ENCODE measurements around the gene RNF222.
A peak's percentile ranks its signal among the peaks of the same experiment; 100 is the strongest.

RNF222 gene

GRCh38 chr17:8417806-8418205, 20.2 kb upstream of the RNF222 start:
- POLR2A ChIA-PET, result no interaction called here
- TF ChIP-seq CTCF (IDR thresholded peaks at IDR 0.05; ENCODE audit: control extremely low read depth, extremely low read depth, low read depth, missing control alignments), result no peak
- no peak for DNase-seq (ENCODE audit: extremely low spot score)
- CTCF ChIA-PET, result interaction anchor here (1.0 to 3.3 kb wide), 3 partner anchors 8 to 328 kb away, joined by 3 to 9 read pairs (median 3); no protein-coding TSS in a partner anchor

- TF ChIP-seq CTCF (IDR thresholded peaks at IDR 0.05; ENCODE audit: control extremely low read depth, extremely low read depth, low read depth, missing control alignments), result no peak
- ChIA-PET CTCF (no interaction called here), POLR2A (no interaction called here)
- no peak for DNase-seq (ENCODE audit: extremely low spot score)
Measured at GRCh38 chr17:8413938-8414337, 16.3 kb upstream of the RNF222 start.

- TF ChIP-seq CTCF (IDR thresholded peaks at IDR 0.05; ENCODE audit: control extremely low read depth, extremely low read depth, low read depth, missing control alignments), result no peak
- DNase-seq (ENCODE audit: extremely low spot score), result no peak
- ChIA-PET POLR2A (no interaction called here), CTCF (no interaction called here)
Measured at GRCh38 chr17:8413328-8413727, 15.7 kb upstream of the RNF222 start.

- ChIA-PET CTCF (interaction anchor here (1.5 to 5.9 kb wide), 3 partner anchors 8 to 334 kb away, joined by 5 to 53 read pairs (median 26); no protein-coding TSS in a partner anchor), POLR2A (no interaction called here)
- DNase-seq (ENCODE audit: extremely low spot score), result no peak
- TF ChIP-seq CTCF (IDR thresholded peaks at IDR 0.05; ENCODE audit: control extremely low read depth, extremely low read depth, low read depth, missing control alignments), result no peak
Measured at GRCh38 chr17:8412089-8412488, 14.5 kb upstream of the RNF222 start.

- no peak for TF ChIP-seq CTCF (IDR thresholded peaks at IDR 0.05; ENCODE audit: control extremely low read depth, extremely low read depth, low read depth, missing control alignments)
- ChIA-PET CTCF (interaction anchor here (1.0 to 5.9 kb wide), 17 partner anchors 9 to 588 kb away, joined by 3 to 53 read pairs (median 5); partner anchors contain the start of genes KRABD2, MYH10 and NDEL1), POLR2A (no interaction called here)
- no peak for DNase-seq (ENCODE audit: extremely low spot score)
Measured at GRCh38 chr17:8410883-8411238, 13.2 kb upstream of the RNF222 start.

- peak; percentile 76 for TF ChIP-seq CTCF (IDR thresholded peaks at IDR 0.05; ENCODE audit: control extremely low read depth, extremely low read depth, low read depth, missing control alignments)
- ChIA-PET POLR2A (no interaction called here), CTCF (interaction anchor here (0.7 to 5.9 kb wide), 35 partner anchors 8 to 1145 kb away, joined by 3 to 53 read pairs (median 4); partner anchors contain the start of genes KRABD2, MYH10, NDEL1 and RNF222)
- peak; percentile 71 for DNase-seq (ENCODE audit: extremely low spot score)
Measured at GRCh38 chr17:8409966-8410882, 12.6 kb upstream of the RNF222 start.

All from GM10248 (cell line).